RWPE1 (cell line): ENCODE results near the gene PHF24.
"Not testable (repeated sequence)": the region's sequence is repeated elsewhere in the genome, so short reads cannot be mapped to it uniquely, and the experiment has no call there.

Source experiments
- CTCF ChIA-PET: fragments of 350-600 bp; sonication (Branson Sonifier 250); formaldehyde crosslinking; extraction: SDS; loops from one replicate; lab custom pipeline; 2021; lab: Yijun Ruan, JAX
- POLR2A ChIA-PET: fragments of 400-600 bp; formaldehyde crosslinking; extraction: SDS; loops from one replicate; lab custom pipeline; 2020; ENCODE audit warnings: antibody characterized with exemption; ENCODE audit not compliant: low non-redundant PET; lab: Yijun Ruan, JAX
- DNase-seq: peaks from one replicate; pipeline ENCODE4 v3.0.0; 2012; ENCODE audit warnings: low spot score
- H3K27ac ChIP-seq: fragments of 450-650 bp; 2 replicates; pipeline ENCODE4 v1.5.1; 2017
- TF ChIP-seq, protein P1 (sequence below): fragments of 450-650 bp; conservative IDR thresholded peaks from 2 replicates; pipeline ENCODE4 v1.5.1; 2017; ENCODE audit warnings: low read depth, mild to moderate bottlenecking

Gene PHF24

DNA sequence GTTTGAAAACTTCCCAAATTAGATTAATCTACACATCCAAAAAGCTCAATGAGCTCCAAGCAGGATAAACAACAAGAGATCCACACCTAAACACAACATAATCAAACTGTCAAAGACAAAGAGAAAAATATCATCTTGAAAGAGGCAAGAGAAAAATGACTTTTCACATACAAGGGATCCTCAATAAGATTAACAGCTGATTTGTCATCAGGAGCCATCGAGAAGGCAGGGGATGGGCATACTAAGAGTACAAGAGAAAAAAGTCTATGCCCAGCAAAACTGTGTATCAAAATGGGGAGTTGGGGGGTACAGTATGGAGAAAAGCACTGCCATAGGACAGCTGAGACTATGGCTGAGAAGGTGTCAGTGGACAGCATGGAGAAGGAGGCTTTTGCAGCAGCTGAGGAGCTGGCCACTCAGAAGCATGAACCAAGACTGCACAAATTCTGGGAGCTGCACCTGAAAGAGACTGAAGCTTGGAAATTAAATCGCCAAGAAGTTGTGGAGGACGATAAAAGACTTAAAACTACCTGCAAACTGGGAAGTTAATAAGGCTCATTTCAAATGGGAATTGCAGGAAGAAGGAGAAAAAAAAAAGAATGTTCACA, 52.4 kb downstream of the PHF24 start:
- ChIA-PET POLR2A (no interaction called here), CTCF (interaction anchor here (1.3 kb wide), 1 partner anchor 16 kb away, joined by 6 read pairs; no protein-coding TSS in a partner anchor)
- no peak overlapping the region for H3K27ac ChIP-seq

DNA sequence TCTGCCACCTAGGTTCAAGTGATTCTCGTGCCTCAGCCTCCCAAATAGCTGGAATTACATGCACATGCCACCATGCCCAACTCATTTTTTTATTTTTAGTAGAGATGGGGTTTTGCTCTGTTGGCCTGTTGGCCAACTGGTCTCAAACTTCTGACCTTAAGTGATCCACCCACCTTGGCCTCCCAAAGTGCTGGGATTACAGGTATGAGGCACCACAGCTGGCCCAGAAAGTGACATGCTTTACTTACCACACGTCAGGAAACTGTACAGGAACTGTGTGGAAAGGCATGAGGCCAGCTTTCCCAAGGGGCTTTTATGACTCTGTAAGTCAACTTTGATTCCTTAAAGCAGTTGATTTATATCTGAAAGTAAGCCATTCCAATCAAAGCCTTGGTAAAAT, 56.4 kb downstream of the PHF24 start:
- DNase-seq = no peak
- POLR2A ChIA-PET = interaction anchor here (0.8 kb wide), 1 partner anchor 38 kb away, joined by 5 read pairs; no protein-coding TSS in a partner anchor
- TF ChIP-seq, protein P1, sequence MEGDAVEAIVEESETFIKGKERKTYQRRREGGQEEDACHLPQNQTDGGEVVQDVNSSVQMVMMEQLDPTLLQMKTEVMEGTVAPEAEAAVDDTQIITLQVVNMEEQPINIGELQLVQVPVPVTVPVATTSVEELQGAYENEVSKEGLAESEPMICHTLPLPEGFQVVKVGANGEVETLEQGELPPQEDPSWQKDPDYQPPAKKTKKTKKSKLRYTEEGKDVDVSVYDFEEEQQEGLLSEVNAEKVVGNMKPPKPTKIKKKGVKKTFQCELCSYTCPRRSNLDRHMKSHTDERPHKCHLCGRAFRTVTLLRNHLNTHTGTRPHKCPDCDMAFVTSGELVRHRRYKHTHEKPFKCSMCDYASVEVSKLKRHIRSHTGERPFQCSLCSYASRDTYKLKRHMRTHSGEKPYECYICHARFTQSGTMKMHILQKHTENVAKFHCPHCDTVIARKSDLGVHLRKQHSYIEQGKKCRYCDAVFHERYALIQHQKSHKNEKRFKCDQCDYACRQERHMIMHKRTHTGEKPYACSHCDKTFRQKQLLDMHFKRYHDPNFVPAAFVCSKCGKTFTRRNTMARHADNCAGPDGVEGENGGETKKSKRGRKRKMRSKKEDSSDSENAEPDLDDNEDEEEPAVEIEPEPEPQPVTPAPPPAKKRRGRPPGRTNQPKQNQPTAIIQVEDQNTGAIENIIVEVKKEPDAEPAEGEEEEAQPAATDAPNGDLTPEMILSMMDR = no peak
- H3K27ac ChIP-seq = no peak overlapping the region
- CTCF ChIA-PET = interaction anchor here (0.6 kb wide), 1 partner anchor 10 kb away, joined by 4 read pairs; no protein-coding TSS in a partner anchor

More for the DNA sequence above, 52.4 kb downstream of the PHF24 start:
- no peak for DNase-seq
- TF ChIP-seq, protein P1 = no peak

DNA sequence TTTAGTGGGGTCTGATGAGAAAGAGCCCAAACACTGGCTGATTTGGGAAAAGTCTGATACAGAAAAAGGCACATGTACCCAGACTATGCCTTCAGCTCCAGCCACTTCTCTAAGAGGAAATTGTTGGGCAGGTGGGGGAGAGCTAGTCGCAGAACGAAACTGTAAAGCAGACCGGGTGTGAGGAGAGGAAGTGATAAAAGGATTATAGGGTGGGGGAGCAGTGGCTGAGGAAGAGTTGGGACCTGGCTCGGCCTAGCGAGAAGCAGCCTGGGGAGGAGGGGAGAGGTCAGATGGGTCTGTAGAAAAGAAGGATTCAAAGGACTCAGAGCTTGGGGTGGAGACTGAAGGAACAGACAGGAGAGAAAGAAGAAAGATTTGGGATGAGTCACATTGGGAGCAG, 65.4 kb downstream of the PHF24 start:
- POLR2A ChIA-PET = not testable (repeated sequence)
- CTCF ChIA-PET = interaction anchor here (0.6 kb wide), 1 partner anchor 9 kb away, joined by 3 read pairs; no protein-coding TSS in a partner anchor

DNA sequence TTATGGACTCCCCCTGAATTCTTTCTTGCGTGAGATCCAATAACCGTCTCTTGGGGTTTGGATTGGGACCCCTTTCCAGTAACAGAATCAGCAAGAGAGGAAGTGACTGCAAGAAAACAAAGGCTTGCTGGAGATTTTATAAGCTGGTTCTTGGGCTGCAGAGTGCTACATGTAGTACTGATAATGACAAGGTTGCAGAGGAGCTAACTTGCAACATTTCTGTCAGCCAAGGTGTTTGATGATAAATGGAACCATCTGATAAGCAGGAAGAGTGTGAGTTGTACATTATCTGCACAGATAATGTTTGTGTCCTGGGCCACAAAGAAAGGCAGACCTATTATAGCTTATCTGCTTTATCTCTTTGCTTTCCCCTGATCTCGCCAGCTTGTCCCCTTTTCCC, 68.6 kb downstream of the PHF24 start:
- POLR2A ChIA-PET = no interaction called here
- TF ChIP-seq, protein P1 = no peak
- no peak overlapping the region for H3K27ac ChIP-seq
- CTCF ChIA-PET = interaction anchor here (1.5 kb wide), 1 partner anchor 24 kb away, joined by 5 read pairs; no protein-coding TSS in a partner anchor
- no peak for DNase-seq

More for the DNA sequence above, 65.4 kb downstream of the PHF24 start:
- DNase-seq, H3K27ac ChIP-seq: not testable (repeated sequence)

DNA sequence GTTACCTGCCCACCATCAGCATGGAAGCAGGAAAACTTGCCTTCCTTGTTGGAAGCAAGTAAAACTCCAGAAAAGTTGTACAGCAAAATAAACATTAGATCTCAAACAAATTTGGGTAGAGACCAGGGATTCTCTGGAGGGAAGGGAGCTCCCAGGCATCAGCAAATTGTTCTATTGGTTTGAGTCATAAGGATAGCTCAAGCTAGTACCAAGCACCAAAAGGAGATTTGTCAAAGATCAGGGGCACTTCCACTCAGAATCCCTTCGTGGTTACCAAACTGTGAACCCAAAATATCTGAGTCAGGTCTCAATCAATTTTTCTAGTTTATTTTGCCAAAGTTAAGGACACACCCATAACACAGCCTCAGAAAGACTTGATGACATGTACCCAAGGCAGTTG, 69.3 kb downstream of the PHF24 start:
- ChIA-PET CTCF (interaction anchor here (1.5 kb wide), 1 partner anchor 24 kb away, joined by 5 read pairs; no protein-coding TSS in a partner anchor), POLR2A (no interaction called here)
- TF ChIP-seq, protein P1 = no peak
- no peak overlapping the region for H3K27ac ChIP-seq
- DNase-seq = no peak

DNA sequence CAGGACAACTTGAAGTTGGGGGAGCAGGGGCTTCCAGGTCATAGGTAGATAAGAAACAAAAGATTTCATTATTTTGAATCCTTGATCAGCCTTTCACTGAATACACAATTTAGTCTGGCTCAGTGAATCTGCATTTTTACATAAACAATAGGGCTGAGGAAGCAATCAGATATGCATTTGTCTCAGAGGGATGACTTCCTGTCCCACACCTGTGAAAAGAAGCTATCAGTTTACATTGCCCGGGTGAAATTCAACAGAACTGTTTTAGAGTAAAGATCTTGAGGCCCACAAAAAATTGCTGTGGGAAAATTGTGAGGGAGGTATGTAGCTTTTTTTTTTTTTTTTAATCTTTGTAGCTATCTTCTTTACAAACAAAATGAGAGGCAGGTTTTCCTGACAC, 69.8 kb downstream of the PHF24 start:
- DNase-seq = no peak
- ChIA-PET CTCF (interaction anchor here (0.6 to 1.5 kb wide), 3 partner anchors 12 to 128 kb away, joined by 3 to 5 read pairs (median 4); no protein-coding TSS in a partner anchor), POLR2A (no interaction called here)
- TF ChIP-seq, protein P1 = no peak
- no peak overlapping the region for H3K27ac ChIP-seq

DNA sequence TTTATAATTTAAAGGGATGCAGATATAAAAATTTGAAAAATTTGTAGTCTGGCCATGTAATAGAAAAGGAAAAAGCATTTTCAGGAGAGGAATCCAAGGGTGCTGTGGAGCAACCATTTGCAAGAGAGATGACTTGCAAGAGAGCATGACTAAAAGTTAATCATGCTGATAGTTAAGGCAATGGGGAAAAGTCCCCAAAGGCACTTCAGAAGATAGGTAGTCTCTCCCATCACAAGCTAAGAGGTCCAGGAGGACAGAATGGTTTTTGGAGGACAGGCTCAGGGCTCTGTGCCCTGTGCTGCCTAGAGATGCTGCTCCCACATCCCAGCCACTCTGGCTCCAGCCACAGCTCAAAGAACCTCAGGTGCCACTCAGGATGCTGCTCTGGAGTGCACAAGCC, 70.3 kb downstream of the PHF24 start:
- H3K27ac ChIP-seq = peak overlapping the region; percentile 26; the same call in 1 of the 2 replicates
- no peak for DNase-seq
- CTCF ChIA-PET = interaction anchor here (0.6 to 1.5 kb wide), 3 partner anchors 12 to 129 kb away, joined by 3 to 4 read pairs (median 3); no protein-coding TSS in a partner anchor
- TF ChIP-seq, protein P1 = no peak
- POLR2A ChIA-PET = no interaction called here
